ENCODE measurements around the gene ADGRV1.

- TF ChIP-seq CTCF (IDR thresholded peaks at IDR 0.05) = no peak
- TF ChIP-seq POLR2AphosphoS5 (IDR thresholded peaks at IDR 0.05) = no peak
- TF ChIP-seq POLR2A (IDR thresholded peaks at IDR 0.05) = no peak
These were observed 536.7 kb downstream of the ADGRV1 start for GRCh38 chr5:91095313-91095712.

All from prostate gland (tissue), 2 donors.